ENCODE data around the gene PALLD. TPM values are rescaled to one million over a fixed set of nuclear protein-coding genes. Genes with fewer than 3 reads are reported as not detected.

Gene PALLD
- total RNA-seq, 1 experiment from 2014 or later, result 23.7 TPM

DNA sequence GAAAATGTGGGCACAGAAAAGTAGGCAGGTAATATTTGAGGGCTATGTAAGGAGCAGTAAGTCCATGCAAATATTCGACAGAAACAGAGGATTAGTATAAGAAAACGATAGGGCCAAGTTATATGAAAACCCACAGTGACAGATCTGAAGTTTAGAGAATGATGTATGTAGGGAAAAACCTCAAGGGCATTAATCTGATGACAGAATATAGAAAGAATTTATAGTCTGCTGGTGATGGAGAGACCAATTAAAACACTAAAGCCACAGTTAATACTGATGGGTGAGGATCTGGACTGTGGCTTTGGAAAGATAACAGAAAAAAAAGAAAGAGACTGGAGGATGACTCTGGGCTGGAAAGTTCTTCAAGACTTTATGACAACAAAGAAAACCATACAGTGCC is 169.7 kb downstream of the PALLD start:
- DNase-seq (ENCODE audit: low spot score) (no peak), ATAC-seq (no peak)
- Mint-ChIP-seq H3K4me3 (no peak overlapping the region), H3K9me3 (no peaks in the 10 kb centered on the region), H3K36me3 (no peaks in the 10 kb centered on the region), H3K27me3 (ENCODE audit: low read depth) (no peaks in the 10 kb centered on the region), H3K4me1 (peaks cover 21% of the 10 kb centered on the region), H3K27ac (no peak overlapping the region)
- ChIA-PET CTCF (no interaction called here), POLR2A (no interaction called here)
- TF ChIP-seq SMAD3 (CRISPR knock-in tag; IDR thresholded peaks at IDR 0.05; ENCODE audit: borderline replicate concordance) (no peak), GRHL2 (CRISPR knock-in tag; IDR thresholded peaks at IDR 0.05; ENCODE audit: insufficient replicate concordance, severe bottlenecking) (no peak)
- TF ChIP-seq, protein P1, sequence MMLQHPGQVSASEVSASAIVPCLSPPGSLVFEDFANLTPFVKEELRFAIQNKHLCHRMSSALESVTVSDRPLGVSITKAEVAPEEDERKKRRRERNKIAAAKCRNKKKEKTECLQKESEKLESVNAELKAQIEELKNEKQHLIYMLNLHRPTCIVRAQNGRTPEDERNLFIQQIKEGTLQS (CRISPR knock-in tag; conservative IDR thresholded peaks at IDR 0.05), result no peak

DNA sequence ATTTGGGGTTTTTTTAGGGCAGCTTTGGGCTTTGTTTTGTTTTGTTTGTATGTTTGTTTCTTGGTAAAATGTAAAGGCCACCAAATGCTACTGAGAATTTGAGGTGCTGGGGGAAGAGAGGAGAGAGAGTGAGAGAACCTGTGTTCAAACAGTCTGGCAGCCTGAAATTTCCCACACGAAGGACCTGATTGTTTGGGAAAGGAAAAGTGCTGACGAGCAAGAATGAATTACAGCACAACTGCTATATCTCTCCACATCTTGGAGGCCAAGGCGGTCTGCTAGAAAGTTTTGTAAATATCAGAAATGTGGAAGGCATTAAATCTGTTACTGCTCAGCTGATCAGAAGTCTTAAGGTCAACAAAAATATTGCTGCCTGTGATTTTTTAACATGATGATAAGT is 170.5 kb downstream of the PALLD start:
- ATAC-seq (no peak), DNase-seq (ENCODE audit: low spot score) (no peak)
- TF ChIP-seq, protein P2, sequence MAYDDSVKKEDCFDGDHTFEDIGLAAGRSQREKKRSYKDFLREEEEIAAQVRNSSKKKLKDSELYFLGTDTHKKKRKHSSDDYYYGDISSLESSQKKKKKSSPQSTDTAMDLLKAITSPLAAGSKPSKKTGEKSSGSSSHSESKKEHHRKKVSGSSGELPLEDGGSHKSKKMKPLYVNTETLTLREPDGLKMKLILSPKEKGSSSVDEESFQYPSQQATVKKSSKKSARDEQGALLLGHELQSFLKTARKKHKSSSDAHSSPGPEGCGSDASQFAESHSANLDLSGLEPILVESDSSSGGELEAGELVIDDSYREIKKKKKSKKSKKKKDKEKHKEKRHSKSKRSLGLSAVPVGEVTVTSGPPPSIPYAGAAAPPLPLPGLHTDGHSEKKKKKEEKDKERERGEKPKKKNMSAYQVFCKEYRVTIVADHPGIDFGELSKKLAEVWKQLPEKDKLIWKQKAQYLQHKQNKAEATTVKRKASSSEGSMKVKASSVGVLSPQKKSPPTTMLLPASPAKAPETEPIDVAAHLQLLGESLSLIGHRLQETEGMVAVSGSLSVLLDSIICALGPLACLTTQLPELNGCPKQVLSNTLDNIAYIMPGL (CRISPR knock-in tag; IDR thresholded peaks at IDR 0.05), result no peak
- TF ChIP-seq ATF1 (CRISPR knock-in tag; IDR thresholded peaks at IDR 0.05) (no peak), EMX1 (CRISPR knock-in tag; IDR thresholded peaks at IDR 0.05) (no peak)
- no peaks in the 10 kb centered on the region for H3K27me3 Mint-ChIP-seq (ENCODE audit: low read depth)
- no peak overlapping the region for H3K27ac Mint-ChIP-seq
- ChIA-PET POLR2A (no interaction called here), CTCF (no interaction called here)
- H3K4me3 Mint-ChIP-seq, result no peak overlapping the region
- H3K4me1 Mint-ChIP-seq, result peaks cover 21% of the 10 kb centered on the region
- H3K9me3 Mint-ChIP-seq, result no peaks in the 10 kb centered on the region
- no peaks in the 10 kb centered on the region for H3K36me3 Mint-ChIP-seq

DNA sequence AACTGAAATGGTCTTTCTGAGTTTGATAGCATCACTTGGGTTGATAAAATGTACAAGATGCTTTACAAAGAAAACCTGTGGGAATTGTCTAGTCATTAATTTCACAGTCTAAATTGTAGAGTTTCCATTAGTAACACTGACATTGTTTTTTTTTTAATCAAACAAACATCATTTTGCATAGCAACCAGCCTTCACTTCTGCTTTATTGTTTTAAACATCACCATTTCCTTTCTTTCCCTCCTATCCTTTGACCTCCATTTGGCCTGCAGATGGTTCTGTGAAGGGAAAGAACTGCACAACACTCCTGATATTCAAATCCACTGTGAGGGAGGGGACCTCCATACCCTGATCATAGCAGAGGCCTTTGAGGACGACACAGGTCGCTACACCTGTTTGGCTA is 171.1 kb downstream of the PALLD start:
- H3K4me3 Mint-ChIP-seq, result no peak overlapping the region
- H3K4me1 Mint-ChIP-seq, result peaks cover 20% of the 10 kb centered on the region
- CTCF ChIA-PET, result no interaction called here
- TF ChIP-seq JAZF1 (CRISPR knock-in tag; IDR thresholded peaks at IDR 0.05), result no peak
- TF ChIP-seq GRHL2 (CRISPR knock-in tag; IDR thresholded peaks at IDR 0.05; ENCODE audit: insufficient replicate concordance, severe bottlenecking), result no peak
- TF ChIP-seq, protein P3, sequence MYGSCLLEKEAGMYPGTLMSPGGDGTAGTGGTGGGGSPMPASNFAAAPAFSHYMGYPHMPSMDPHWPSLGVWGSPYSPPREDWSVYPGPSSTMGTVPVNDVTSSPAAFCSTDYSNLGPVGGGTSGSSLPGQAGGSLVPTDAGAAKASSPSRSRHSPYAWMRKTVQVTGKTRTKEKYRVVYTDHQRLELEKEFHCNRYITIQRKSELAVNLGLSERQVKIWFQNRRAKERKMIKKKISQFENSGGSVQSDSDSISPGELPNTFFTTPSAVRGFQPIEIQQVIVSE (CRISPR knock-in tag; IDR thresholded peaks at IDR 0.05; ENCODE audit: borderline replicate concordance), result no peak
- TF ChIP-seq ZNF121 (CRISPR knock-in tag; IDR thresholded peaks at IDR 0.05), result no peak
- no peaks in the 10 kb centered on the region for H3K36me3 Mint-ChIP-seq
- no peak overlapping the region for H3K27ac Mint-ChIP-seq
- DNase-seq (ENCODE audit: low spot score) (no peak), ATAC-seq (peak; percentile 20; the same call in 1 of the 2 replicates)
- H3K27me3 Mint-ChIP-seq (ENCODE audit: low read depth), result no peaks in the 10 kb centered on the region
- POLR2A ChIA-PET, result no interaction called here
- no peaks in the 10 kb centered on the region for H3K9me3 Mint-ChIP-seq

DNA sequence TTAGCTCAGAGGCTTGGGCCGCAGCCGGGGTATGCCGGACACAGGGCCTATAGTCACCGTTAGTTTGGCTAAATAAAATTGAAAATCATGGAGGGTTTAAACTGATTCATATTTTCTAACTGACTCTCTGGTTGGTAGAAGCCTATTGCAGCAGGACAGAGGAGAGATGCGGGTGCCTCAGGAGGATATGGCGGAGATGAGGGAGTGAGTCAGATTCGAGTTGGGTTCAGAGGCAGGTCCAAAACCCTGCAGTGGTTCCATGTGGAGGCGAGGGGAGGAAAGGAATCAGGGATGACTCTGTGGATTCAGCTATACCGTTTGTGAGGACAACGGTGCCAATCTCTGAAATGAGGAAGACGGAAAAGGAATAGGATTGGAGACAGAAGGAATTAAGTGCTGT is 176.6 kb downstream of the PALLD start:
- Mint-ChIP-seq H3K9me3 (no peaks in the 10 kb centered on the region), H3K36me3 (no peaks in the 10 kb centered on the region), H3K27ac (no peak overlapping the region), H3K4me1 (no peaks in the 10 kb centered on the region), H3K27me3 (ENCODE audit: low read depth) (no peaks in the 10 kb centered on the region), H3K4me3 (no peak overlapping the region)
- ATAC-seq, result no peak
- POLR2A ChIA-PET, result no interaction called here
- TF ChIP-seq FOXK1 (CRISPR knock-in tag; IDR thresholded peaks at IDR 0.05) (no peak), GTF2I (CRISPR knock-in tag; conservative IDR thresholded peaks at IDR 0.05) (no peak), SMAD3 (CRISPR knock-in tag; IDR thresholded peaks at IDR 0.05; ENCODE audit: borderline replicate concordance) (no peak), ELF4 (CRISPR knock-in tag; IDR thresholded peaks at IDR 0.05; ENCODE audit: low read depth) (no peak), NFE2L1 (CRISPR knock-in tag; IDR thresholded peaks at IDR 0.05) (no peak), GRHL2 (CRISPR knock-in tag; IDR thresholded peaks at IDR 0.05; ENCODE audit: insufficient replicate concordance, severe bottlenecking) (no peak)
- TF ChIP-seq, protein P4, sequence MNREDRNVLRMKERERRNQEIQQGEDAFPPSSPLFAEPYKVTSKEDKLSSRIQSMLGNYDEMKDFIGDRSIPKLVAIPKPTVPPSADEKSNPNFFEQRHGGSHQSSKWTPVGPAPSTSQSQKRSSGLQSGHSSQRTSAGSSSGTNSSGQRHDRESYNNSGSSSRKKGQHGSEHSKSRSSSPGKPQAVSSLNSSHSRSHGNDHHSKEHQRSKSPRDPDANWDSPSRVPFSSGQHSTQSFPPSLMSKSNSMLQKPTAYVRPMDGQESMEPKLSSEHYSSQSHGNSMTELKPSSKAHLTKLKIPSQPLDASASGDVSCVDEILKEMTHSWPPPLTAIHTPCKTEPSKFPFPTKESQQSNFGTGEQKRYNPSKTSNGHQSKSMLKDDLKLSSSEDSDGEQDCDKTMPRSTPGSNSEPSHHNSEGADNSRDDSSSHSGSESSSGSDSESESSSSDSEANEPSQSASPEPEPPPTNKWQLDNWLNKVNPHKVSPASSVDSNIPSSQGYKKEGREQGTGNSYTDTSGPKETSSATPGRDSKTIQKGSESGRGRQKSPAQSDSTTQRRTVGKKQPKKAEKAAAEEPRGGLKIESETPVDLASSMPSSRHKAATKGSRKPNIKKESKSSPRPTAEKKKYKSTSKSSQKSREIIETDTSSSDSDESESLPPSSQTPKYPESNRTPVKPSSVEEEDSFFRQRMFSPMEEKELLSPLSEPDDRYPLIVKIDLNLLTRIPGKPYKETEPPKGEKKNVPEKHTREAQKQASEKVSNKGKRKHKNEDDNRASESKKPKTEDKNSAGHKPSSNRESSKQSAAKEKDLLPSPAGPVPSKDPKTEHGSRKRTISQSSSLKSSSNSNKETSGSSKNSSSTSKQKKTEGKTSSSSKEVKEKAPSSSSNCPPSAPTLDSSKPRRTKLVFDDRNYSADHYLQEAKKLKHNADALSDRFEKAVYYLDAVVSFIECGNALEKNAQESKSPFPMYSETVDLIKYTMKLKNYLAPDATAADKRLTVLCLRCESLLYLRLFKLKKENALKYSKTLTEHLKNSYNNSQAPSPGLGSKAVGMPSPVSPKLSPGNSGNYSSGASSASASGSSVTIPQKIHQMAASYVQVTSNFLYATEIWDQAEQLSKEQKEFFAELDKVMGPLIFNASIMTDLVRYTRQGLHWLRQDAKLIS (CRISPR knock-in tag; IDR thresholded peaks at IDR 0.05; ENCODE audit: borderline replicate concordance), result no peak
- TF ChIP-seq, protein P5, sequence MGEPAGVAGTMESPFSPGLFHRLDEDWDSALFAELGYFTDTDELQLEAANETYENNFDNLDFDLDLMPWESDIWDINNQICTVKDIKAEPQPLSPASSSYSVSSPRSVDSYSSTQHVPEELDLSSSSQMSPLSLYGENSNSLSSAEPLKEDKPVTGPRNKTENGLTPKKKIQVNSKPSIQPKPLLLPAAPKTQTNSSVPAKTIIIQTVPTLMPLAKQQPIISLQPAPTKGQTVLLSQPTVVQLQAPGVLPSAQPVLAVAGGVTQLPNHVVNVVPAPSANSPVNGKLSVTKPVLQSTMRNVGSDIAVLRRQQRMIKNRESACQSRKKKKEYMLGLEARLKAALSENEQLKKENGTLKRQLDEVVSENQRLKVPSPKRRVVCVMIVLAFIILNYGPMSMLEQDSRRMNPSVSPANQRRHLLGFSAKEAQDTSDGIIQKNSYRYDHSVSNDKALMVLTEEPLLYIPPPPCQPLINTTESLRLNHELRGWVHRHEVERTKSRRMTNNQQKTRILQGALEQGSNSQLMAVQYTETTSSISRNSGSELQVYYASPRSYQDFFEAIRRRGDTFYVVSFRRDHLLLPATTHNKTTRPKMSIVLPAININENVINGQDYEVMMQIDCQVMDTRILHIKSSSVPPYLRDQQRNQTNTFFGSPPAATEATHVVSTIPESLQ (CRISPR knock-in tag; IDR thresholded peaks at IDR 0.05), result no peak
- TF ChIP-seq, protein P6, sequence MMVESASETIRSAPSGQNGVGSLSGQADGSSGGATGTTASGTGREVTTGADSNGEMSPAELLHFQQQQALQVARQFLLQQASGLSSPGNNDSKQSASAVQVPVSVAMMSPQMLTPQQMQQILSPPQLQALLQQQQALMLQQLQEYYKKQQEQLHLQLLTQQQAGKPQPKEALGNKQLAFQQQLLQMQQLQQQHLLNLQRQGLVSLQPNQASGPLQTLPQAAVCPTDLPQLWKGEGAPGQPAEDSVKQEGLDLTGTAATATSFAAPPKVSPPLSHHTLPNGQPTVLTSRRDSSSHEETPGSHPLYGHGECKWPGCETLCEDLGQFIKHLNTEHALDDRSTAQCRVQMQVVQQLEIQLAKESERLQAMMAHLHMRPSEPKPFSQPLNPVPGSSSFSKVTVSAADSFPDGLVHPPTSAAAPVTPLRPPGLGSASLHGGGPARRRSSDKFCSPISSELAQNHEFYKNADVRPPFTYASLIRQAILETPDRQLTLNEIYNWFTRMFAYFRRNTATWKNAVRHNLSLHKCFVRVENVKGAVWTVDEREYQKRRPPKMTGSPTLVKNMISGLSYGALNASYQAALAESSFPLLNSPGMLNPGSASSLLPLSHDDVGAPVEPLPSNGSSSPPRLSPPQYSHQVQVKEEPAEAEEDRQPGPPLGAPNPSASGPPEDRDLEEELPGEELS (CRISPR knock-in tag; IDR thresholded peaks at IDR 0.05), result no peak
- DNase-seq (ENCODE audit: low spot score), result no peak
- CTCF ChIA-PET, result no interaction called here

All from WTC11 (cell line).